Endodermal cell (in vitro differentiated cells): ENCODE data around the gene MYH9. TPM values are rescaled to one million over a fixed set of nuclear protein-coding genes. Genes with fewer than 3 reads are reported as not detected.

Experiments used
- DNase-seq: peaks from one replicate; pipeline ENCODE4 v3.0.0-alpha.2; 2017
- H3K27ac ChIP-seq: 2 replicates; pipeline ENCODE4 v1.5.1; 2013; ENCODE audit warnings: mild to moderate bottlenecking, low read depth, low read length, moderate library complexity
- H3K27me3 ChIP-seq: 2 replicates; pipeline ENCODE4 v1.6.1; 2013; ENCODE audit warnings: mild to moderate bottlenecking, low read length, moderate library complexity; ENCODE audit not compliant: insufficient read depth, control insufficient read depth, poor library complexity, severe bottlenecking
- H3K36me3 ChIP-seq: 2 replicates; pipeline ENCODE4 v1.7.0; 2013; ENCODE audit warnings: mild to moderate bottlenecking, low read length, moderate library complexity; ENCODE audit not compliant: control insufficient read depth, insufficient read depth
- H3K4me1 ChIP-seq: one replicate; pipeline ENCODE4 v1.7.0; 2013; ENCODE audit warnings: low read length; ENCODE audit not compliant: control insufficient read depth, insufficient read depth
- H3K4me3 ChIP-seq: 2 replicates; pipeline ENCODE4 v1.5.1; 2013; ENCODE audit warnings: mild to moderate bottlenecking, low read length, moderate library complexity
- H3K9ac ChIP-seq: 2 replicates; pipeline ENCODE4 v1.6.1; 2013; ENCODE audit warnings: mild to moderate bottlenecking, low read length, moderate library complexity; ENCODE audit not compliant: poor library complexity, severe bottlenecking; ENCODE audit errors: extremely low read depth
- H3K9me3 ChIP-seq: 2 replicates; pipeline ENCODE4 v1.6.1; 2013; ENCODE audit warnings: mild to moderate bottlenecking, low read length, moderate library complexity; ENCODE audit not compliant: control insufficient read depth
- H3K27ac Mint-ChIP-seq: 2 replicates; pipeline ENCODE4 v1.8.0; 2020; ENCODE audit warnings: mixed read lengths
- H3K27me3 Mint-ChIP-seq: 2 replicates; pipeline ENCODE4 v1.8.0; 2021; ENCODE audit warnings: mild to moderate bottlenecking, mixed read lengths; ENCODE audit not compliant: insufficient read depth
- H3K36me3 Mint-ChIP-seq: 2 replicates; pipeline ENCODE4 v1.8.0; 2020; ENCODE audit warnings: low read depth, mixed read lengths
- H3K4me1 Mint-ChIP-seq: 2 replicates; pipeline ENCODE4 v1.8.0; 2020; ENCODE audit warnings: mixed read lengths
- H3K4me3 Mint-ChIP-seq: 2 replicates; pipeline ENCODE4 v1.8.0; 2020; ENCODE audit warnings: mild to moderate bottlenecking, moderate library complexity, mixed read lengths
- H3K9me3 Mint-ChIP-seq: 2 replicates; pipeline ENCODE4 v1.8.0; 2020; ENCODE audit warnings: mild to moderate bottlenecking, mixed read lengths
- CTCF ChIP-seq: fragments of 200-600 bp; sonication (generic); conservative IDR thresholded peaks from 2 replicates; pipeline ENCODE4 v1.5.0; 2021; ENCODE audit warnings: antibody characterized with exemption, mild to moderate bottlenecking
- WGBS, 2 experiments: methylation state at CpG; one replicate each; pipeline versions ENCODE4 v1.1.5 to v1.1.7; 2013; ENCODE audit warnings: missing lambda C conversion rate in 2 of 2, mixed read lengths in 1 of 2; ENCODE audit not compliant: insufficient coverage in 1 of 2, insufficient read length in 1 of 2; 5-methylcytosine and 5-hydroxymethylcytosine counted together
- total RNA-seq, 2 donors: library from RNA; stranded (reverse); fragmentation: NEBNext Ultra II Directional in 1 of 2; extraction: Animal tissue kit (Norgen Biotek cat#: 25700) in 1 of 2; gene quantifications; 2 replicates in 1 of 2; 3 replicates in 1 of 2; pipeline ENCODE4 v1.2.1, GENCODE V29; 2021

MYH9 gene
- total RNA-seq, 2 donors from 2014 or later, result 270 to 288 TPM

- H3K27me3 Mint-ChIP-seq, result no peaks in the 10 kb centered on the region
- no peak overlapping the region for H3K9ac ChIP-seq
- H3K4me1 Mint-ChIP-seq, result peaks cover 5% of the 10 kb centered on the region
- H3K9me3 Mint-ChIP-seq, result no peaks in the 10 kb centered on the region
- H3K27ac Mint-ChIP-seq, result no peak overlapping the region
- TF ChIP-seq CTCF, result no peak
- DNase-seq, result no peak
- no peaks in the 10 kb centered on the region for H3K36me3 ChIP-seq
- no peaks in the 10 kb centered on the region for H3K27me3 ChIP-seq
- H3K9me3 ChIP-seq, result no peaks in the 10 kb centered on the region
- no peak overlapping the region for H3K27ac ChIP-seq
- no peak overlapping the region for H3K4me3 Mint-ChIP-seq
- peaks cover 3% of the 10 kb centered on the region for H3K4me1 ChIP-seq
- H3K36me3 Mint-ChIP-seq, result no peaks in the 10 kb centered on the region
- no peak overlapping the region for H3K4me3 ChIP-seq
- WGBS, 2 experiments, result 95 to 98% methylated on average over 3 to 6 of the region's 6 CpGs
Measured at GRCh38 chr22:36405221-36405661, 17.5 kb upstream of the MYH9 start.

GRCh38 chr22:36404446-36404845, 16.7 kb upstream of the MYH9 start:
- Histone ChIP-seq H3K4me3 (no peak overlapping the region), H3K36me3 (no peaks in the 10 kb centered on the region), H3K9ac (no peak overlapping the region), H3K9me3 (no peaks in the 10 kb centered on the region), H3K27ac (no peak overlapping the region), H3K4me1 (peaks cover 3% of the 10 kb centered on the region), H3K27me3 (no peaks in the 10 kb centered on the region)
- WGBS, 2 experiments, result 79 to 84% methylated on average over 8 of the region's 8 CpGs
- H3K36me3 Mint-ChIP-seq, result no peaks in the 10 kb centered on the region
- no peak for DNase-seq
- H3K9me3 Mint-ChIP-seq, result no peaks in the 10 kb centered on the region
- H3K4me1 Mint-ChIP-seq, result peaks cover 5% of the 10 kb centered on the region
- no peak overlapping the region for H3K27ac Mint-ChIP-seq
- H3K27me3 Mint-ChIP-seq, result no peaks in the 10 kb centered on the region
- no peak overlapping the region for H3K4me3 Mint-ChIP-seq
- no peak for TF ChIP-seq CTCF

GRCh38 chr22:36399472-36399778, 11.7 kb upstream of the MYH9 start:
- H3K4me3 Mint-ChIP-seq, result no peak overlapping the region
- H3K9me3 Mint-ChIP-seq, result no peaks in the 10 kb centered on the region
- 96 to 100% methylated on average over 2 to 3 of the region's 3 CpGs for WGBS, 2 experiments
- TF ChIP-seq CTCF, result no peak
- no peaks in the 10 kb centered on the region for H3K27me3 ChIP-seq
- H3K36me3 Mint-ChIP-seq, result no peaks in the 10 kb centered on the region
- no peak overlapping the region for H3K4me3 ChIP-seq
- H3K4me1 ChIP-seq, result no peaks in the 10 kb centered on the region
- DNase-seq, result no peak
- no peak overlapping the region for H3K9ac ChIP-seq
- no peaks in the 10 kb centered on the region for H3K36me3 ChIP-seq
- no peak overlapping the region for H3K27ac Mint-ChIP-seq
- no peaks in the 10 kb centered on the region for H3K27me3 Mint-ChIP-seq
- no peaks in the 10 kb centered on the region for H3K9me3 ChIP-seq
- H3K27ac ChIP-seq, result no peak overlapping the region
- H3K4me1 Mint-ChIP-seq, result peaks cover 10% of the 10 kb centered on the region
